Heart right ventricle (tissue), 16 donors: Measurements from ENCODE around the gene CAPZB. TPM values are rescaled to one million over a fixed set of nuclear protein-coding genes. Genes with fewer than 3 reads are reported as not detected.

Experiments used
- ATAC-seq, 8 donors: fragments of 200-7000 bp; cut with Tn5 transposase; one replicate each; pipeline ENCODE4 v1.9.1; 2020; ENCODE audit warnings: mild to moderate bottlenecking in 8 of 8, moderate library complexity in 8 of 8, moderate number of reproducible peaks in 1 of 8
- DNase-seq, 2 donors: peaks; one replicate each; pipeline ENCODE4 v3.0.0-alpha.2; 2020
- H3K27ac ChIP-seq, 10 donors: fragments of 200-600 bp; sonication (generic) in 2 of 10; one replicate each; pipeline versions ENCODE4 v1.5.0 to v1.8.0; 2020 to 2022; ENCODE audit warnings: mild to moderate bottlenecking in 3 of 10
- H3K27me3 ChIP-seq, 7 donors: fragments of 200-600 bp; one replicate each; pipeline ENCODE4 v1.8.0; 2021 to 2022; ENCODE audit warnings: mild to moderate bottlenecking in 2 of 7
- H3K36me3 ChIP-seq, 9 donors: fragments of 200-600 bp; sonication (generic) in 1 of 9; one replicate each; pipeline versions ENCODE4 v1.5.0 to v1.8.0; 2020 to 2022; ENCODE audit warnings: mild to moderate bottlenecking in 2 of 9
- H3K4me1 ChIP-seq, 9 donors: fragments of 200-600 bp; sonication (generic) in 1 of 9; one replicate each; pipeline versions ENCODE4 v1.5.0 to v1.8.0; 2020 to 2022; ENCODE audit warnings: mild to moderate bottlenecking in 4 of 9
- H3K4me3 ChIP-seq, 10 donors: fragments of 200-600 bp; sonication (generic) in 2 of 10; one replicate each; pipeline versions ENCODE4 v1.5.0 to v1.8.0; 2020 to 2022; ENCODE audit warnings: mild to moderate bottlenecking in 7 of 10, moderate library complexity in 2 of 10
- H3K9me3 ChIP-seq, 11 donors: fragments of 200-600 bp in 10 of 11; sonication (generic) in 2 of 11; one replicate each; pipeline versions ENCODE4 v1.5.0 to v1.8.0; 2013 to 2022; ENCODE audit warnings: mild to moderate bottlenecking in 2 of 11, control low read depth in 1 of 11, moderate library complexity in 1 of 11
- WGBS, 2 donors: extraction: QIAGEN DNeasy Blood & Tissue Kit; methylation state at CpG; one replicate each; pipeline ENCODE4 v1.1.7; 2013; ENCODE audit warnings: inconsistent platforms in 1 of 2; 5-methylcytosine and 5-hydroxymethylcytosine counted together
- intact Hi-C, 10 donors: fragments of 100-400 bp; cut with DNase I; formaldehyde crosslinking; loops; one replicate each; pipeline versions ENCODE4 v1.11.1 to v1.14.2; 2022
- polyA plus RNA-seq, 2 donors: library from polyadenylated mRNA; stranded (reverse); fragments of 200-250 nt; gene quantifications; one replicate each; pipeline ENCODE4 v1.2.3, GENCODE V29; 2013
- total RNA-seq, 10 donors: library from RNA; stranded (reverse); fragmentation: NEBNext Ultra II Directional in 3 of 10; extraction: Animal tissue kit (Norgen Biotek cat#: 25700) in 3 of 10; gene quantifications; one replicate each; pipeline versions ENCODE4 v1.2.1 to v1.2.4, GENCODE V29; 2021 to 2023
- TF ChIP-seq, protein P1 (sequence below), 9 donors: fragments of 200-600 bp; sonication (generic) in 2 of 9; IDR thresholded peaks; one replicate each; pipeline versions ENCODE4 v1.5.0 to v1.8.0; 2021 to 2022; ENCODE audit warnings: antibody characterized with exemption in 9 of 9, mild to moderate bottlenecking in 5 of 9, moderate library complexity in 1 of 9
- donor health status: Arrhythmogenic right ventricular cardiomyopathy.
- donor health status: ischemic (EF 13 %, LVEDD 7.1; RV severe dilation, severe dysfunction).
- donor health status: healthy with polysubstance abuse.
- donor health status: DM: no; HTN: yes; CAD: no.
- donor health status: DM: no; HTN: no; CAD: no.
- donor health status: ischemic (EF 25% LVEDD 6.9; RV normal size, moderate dysfunction).
- donor health status: ischemic (EF 25% LVEDD 5.7; RV mildly dilated, moderate dysfunction).
- donor health status: healthy.
- donor health status: DM: yes; HTN: yes; CAD: no.
- donor health status: Ischemic cardiomyopathy.
- donor health status: ischemic (EF 35%, LVEDD 5.7; RV mildly dilated, moderate dysfunction).
- donor health status: nonischemic (EF 11% LVEDD 7.7; RV severe dilation, severe dysfunction).
- donor health status: DM: yes; HTN: yes; CAD: no.
- donor health status: PGD.
- donor health status: ischemic (EF 29% LVEDD 5.4; RV normal size, mild dysfunction).
- donor health status: nonischemic (EF 23%, LVEDD 6.1; RV moderate dilation, normal function).

The CAPZB gene
- total and polyA plus RNA-seq, 12 donors, result 158 to 307 (median 228) TPM

GRCh38 chr1:19356266-19356665, 129.1 kb downstream of the CAPZB start:
- Histone ChIP-seq H3K9me3 (no peaks in the 10 kb centered on the region), H3K4me1 (peaks cover 0 to 29% (median 14%) of the 10 kb centered on the region in 9 donors), H3K36me3 (peaks cover 5 to 85% (median 31%) of the 10 kb centered on the region in 9 donors), H3K4me3 (no peak overlapping the region), H3K27ac (no peak overlapping the region), H3K27me3 (no peaks in the 10 kb centered on the region)
- 88 to 91% methylated on average over 5 of the region's 5 CpGs for WGBS, 2 donors
- TF ChIP-seq, protein P1, sequence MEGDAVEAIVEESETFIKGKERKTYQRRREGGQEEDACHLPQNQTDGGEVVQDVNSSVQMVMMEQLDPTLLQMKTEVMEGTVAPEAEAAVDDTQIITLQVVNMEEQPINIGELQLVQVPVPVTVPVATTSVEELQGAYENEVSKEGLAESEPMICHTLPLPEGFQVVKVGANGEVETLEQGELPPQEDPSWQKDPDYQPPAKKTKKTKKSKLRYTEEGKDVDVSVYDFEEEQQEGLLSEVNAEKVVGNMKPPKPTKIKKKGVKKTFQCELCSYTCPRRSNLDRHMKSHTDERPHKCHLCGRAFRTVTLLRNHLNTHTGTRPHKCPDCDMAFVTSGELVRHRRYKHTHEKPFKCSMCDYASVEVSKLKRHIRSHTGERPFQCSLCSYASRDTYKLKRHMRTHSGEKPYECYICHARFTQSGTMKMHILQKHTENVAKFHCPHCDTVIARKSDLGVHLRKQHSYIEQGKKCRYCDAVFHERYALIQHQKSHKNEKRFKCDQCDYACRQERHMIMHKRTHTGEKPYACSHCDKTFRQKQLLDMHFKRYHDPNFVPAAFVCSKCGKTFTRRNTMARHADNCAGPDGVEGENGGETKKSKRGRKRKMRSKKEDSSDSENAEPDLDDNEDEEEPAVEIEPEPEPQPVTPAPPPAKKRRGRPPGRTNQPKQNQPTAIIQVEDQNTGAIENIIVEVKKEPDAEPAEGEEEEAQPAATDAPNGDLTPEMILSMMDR (IDR thresholded peaks at IDR 0.05), result no peak
- intact Hi-C loops, result no loop called here
- DNase-seq (no peak), ATAC-seq (no peak)

DNA sequence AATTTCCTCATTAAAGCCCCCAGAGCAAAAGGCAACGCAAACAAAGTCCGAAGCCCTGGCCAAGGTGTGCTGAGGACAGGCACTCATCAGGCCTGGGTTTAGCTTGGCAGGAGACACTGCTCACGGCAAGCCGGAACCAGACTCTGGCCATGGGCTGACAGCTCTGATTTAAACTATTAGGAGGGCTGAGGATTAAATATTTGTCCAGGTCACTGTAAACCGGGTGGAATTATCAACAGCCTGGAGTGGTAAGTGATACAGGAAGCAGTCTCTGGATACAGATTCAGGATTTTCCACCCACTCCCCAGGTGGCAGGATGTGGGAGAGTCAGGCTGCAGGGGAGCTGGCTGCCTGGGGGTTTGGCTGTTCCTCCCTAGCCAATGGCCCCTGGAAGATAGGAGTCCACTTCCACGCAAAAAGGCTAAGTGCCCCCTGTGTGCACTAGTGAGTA, 130.8 kb downstream of the CAPZB start:
- peaks cover 5 to 92% (median 39%) of the 10 kb centered on the region in 9 donors for H3K36me3 ChIP-seq
- no peaks in the 10 kb centered on the region for H3K9me3 ChIP-seq
- peaks cover 0 to 16% (median 2%) of the 10 kb centered on the region in 9 donors for H3K4me1 ChIP-seq
- ATAC-seq, result no peak
- intact Hi-C loops, result no loop called here
- H3K27me3 ChIP-seq, result no peaks in the 10 kb centered on the region
- TF ChIP-seq, protein P1 (IDR thresholded peaks at IDR 0.05), result no peak
- H3K27ac ChIP-seq, result no peak overlapping the region
- DNase-seq, result no peak
- no peak overlapping the region for H3K4me3 ChIP-seq
- WGBS, 2 donors, result 54 to 67% methylated on average over 6 of the region's 6 CpGs

GRCh38 chr1:19353596-19353995, 131.7 kb downstream of the CAPZB start:
- ATAC-seq (peak in 1 of 8 donors; percentile 11), DNase-seq (no peak)
- no peaks in the 10 kb centered on the region for H3K9me3 ChIP-seq
- no peak overlapping the region for H3K4me3 ChIP-seq
- intact Hi-C loops, result no loop called here
- TF ChIP-seq, protein P1 (IDR thresholded peaks at IDR 0.05), result no peak
- H3K27me3 ChIP-seq, result no peaks in the 10 kb centered on the region
- WGBS, 2 donors, result 76 to 78% methylated on average over 8 of the region's 8 CpGs
- no peak overlapping the region for H3K27ac ChIP-seq
- H3K36me3 ChIP-seq, result peaks cover 5 to 97% (median 48%) of the 10 kb centered on the region in 9 donors
- H3K4me1 ChIP-seq, result peaks cover 0 to 16% (median 0%) of the 10 kb centered on the region in 9 donors

DNA sequence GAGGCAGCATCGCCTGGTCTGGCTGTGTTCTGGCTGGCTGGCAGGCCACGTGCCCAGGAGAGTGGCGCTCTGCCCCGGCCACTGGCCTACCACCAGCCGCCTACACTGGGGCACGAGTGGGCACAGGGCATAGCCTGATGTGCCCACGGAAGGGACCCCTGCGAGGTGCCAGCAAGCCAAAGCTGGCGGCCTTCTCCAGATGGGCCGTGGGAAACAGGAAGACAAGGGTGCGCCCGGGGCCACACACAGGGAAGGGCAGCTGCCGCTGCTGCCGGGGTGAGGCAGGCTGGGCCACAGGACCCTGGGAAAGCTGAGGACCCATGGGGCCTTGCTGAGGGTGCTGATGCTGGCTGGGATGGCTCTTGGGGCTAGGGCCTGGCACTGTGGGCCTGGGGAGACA, 132.5 kb downstream of the CAPZB start:
- Histone ChIP-seq H3K36me3 (peaks cover 5 to 100% (median 48%) of the 10 kb centered on the region in 9 donors), H3K4me3 (no peak overlapping the region), H3K27me3 (no peaks in the 10 kb centered on the region), H3K27ac (no peak overlapping the region), H3K9me3 (no peaks in the 10 kb centered on the region), H3K4me1 (peaks cover 0 to 16% (median 0%) of the 10 kb centered on the region in 9 donors)
- WGBS, 2 donors, result 92 to 96% methylated on average over 14 of the region's 14 CpGs
- ATAC-seq (no peak), DNase-seq (no peak)
- TF ChIP-seq, protein P1 (IDR thresholded peaks at IDR 0.05), result no peak
- intact Hi-C loops, result no loop called here
